Esophagus muscularis mucosa (tissue), 4 donors: ENCODE results near the gene SUFU. TPM values are rescaled to one million over a fixed set of nuclear protein-coding genes. Genes with fewer than 3 reads are reported as not detected.

Experiments
- DNase-seq: peaks from one replicate; pipeline ENCODE4 v3.0.0-alpha.2; 2017; ENCODE audit errors: extremely low spot score
- H3K27ac ChIP-seq, 4 donors: fragments of 200-600 bp; sonication (generic); replicated peaks in 1 of 4; 1 replicate in 3 of 4; 2 replicates in 1 of 4; pipeline ENCODE4 v1.5.1; 2016 to 2019; ENCODE audit warnings: mild to moderate bottlenecking in 1 of 4
- H3K27me3 ChIP-seq, 4 donors: fragments of 200-600 bp; sonication (generic); one replicate each; pipeline versions ENCODE4 v1.5.1 to v1.6.0; 2016 to 2019
- H3K36me3 ChIP-seq, 4 donors: fragments of 200-600 bp; sonication (generic); one replicate each; pipeline ENCODE4 v1.5.1; 2016 to 2019
- H3K4me1 ChIP-seq, 4 donors: fragments of 200-600 bp; sonication (generic); one replicate each; pipeline ENCODE4 v1.5.1; 2016 to 2019
- H3K4me3 ChIP-seq, 4 donors: fragments of 200-600 bp; sonication (generic); 1 replicate in 2 of 4; 2 replicates in 2 of 4; pipeline ENCODE4 v1.5.1; 2016 to 2019; ENCODE audit warnings: mild to moderate bottlenecking in 4 of 4, moderate library complexity in 1 of 4
- H3K9me3 ChIP-seq, 4 donors: fragments of 200-600 bp; sonication (generic); 1 replicate in 3 of 4; 2 replicates in 1 of 4; pipeline ENCODE4 v1.5.1; 2016 to 2019
- EP300 ChIP-seq: sonication (generic); formaldehyde crosslinking; IDR thresholded peaks from one replicate; pipeline ENCODE4 v1.6.1; 2017; ENCODE audit warnings: antibody characterized with exemption
- POLR2A ChIP-seq: fragments of 450-650 bp; IDR thresholded peaks from one replicate; pipeline ENCODE4 v1.6.1; 2017; ENCODE audit warnings: antibody characterized with exemption, moderate library complexity, mild to moderate bottlenecking, low read depth
- POLR2AphosphoS5 ChIP-seq, 2 donors: sonication (generic); formaldehyde crosslinking; IDR thresholded peaks; one replicate each; pipeline ENCODE4 v1.6.1; 2017; ENCODE audit warnings: antibody characterized with exemption in 2 of 2
- WGBS: methylation state at CpG from one replicate; pipeline ENCODE4 v1.1.5; 2018; 5-methylcytosine and 5-hydroxymethylcytosine counted together
- intact Hi-C: fragments of 100-400 bp; cut with DNase I; formaldehyde crosslinking; loops from one replicate; pipeline ENCODE4 v1.15.1; 2023
- total RNA-seq, 4 donors: library from RNA; depleted of rRNA; stranded (reverse); fragments of >200 nt; gene quantifications; one replicate each; pipeline versions ENCODE4 v1.1.0 to v1.2.1, GENCODE V29; 2016
- TF ChIP-seq, protein P1 (sequence below), 3 experiments: fragments of 200-600 bp in 2 of 3; fragments of 450-650 bp in 1 of 3; sonication (generic) in 2 of 3; IDR thresholded peaks; one replicate each; pipeline ENCODE4 v1.5.1; 2017 to 2019; ENCODE audit warnings: antibody characterized with exemption in 3 of 3, mild to moderate bottlenecking in 2 of 3, moderate library complexity in 1 of 3

The SUFU gene
- total RNA-seq, 4 donors from 2014 or later, result 5.0 to 11.7 (median 10.1) TPM

DNA sequence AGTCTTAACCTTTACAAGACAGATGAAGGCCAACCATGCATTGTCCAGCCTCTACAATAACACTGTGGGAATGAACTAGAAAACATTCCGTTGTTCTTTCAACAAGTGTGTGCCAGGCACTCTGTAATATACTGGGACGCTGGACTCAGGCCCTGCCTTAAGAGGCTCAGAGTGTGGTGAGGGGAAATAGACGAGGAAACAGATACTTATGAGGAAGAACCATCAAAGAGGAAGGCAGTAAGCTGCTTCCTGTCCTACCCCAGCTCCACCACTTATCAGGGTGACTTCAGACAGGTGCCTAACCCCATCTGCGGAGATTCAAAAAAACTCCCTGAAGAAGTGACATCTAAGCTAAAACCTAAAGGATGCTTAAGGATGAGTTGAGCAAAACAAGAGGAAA lies 131.6 kb downstream of the SUFU start:
- Histone ChIP-seq H3K4me3 (no peak overlapping the region), H3K4me1 (peaks cover 23 to 44% (median 33%) of the 10 kb centered on the region in 4 donors), H3K27ac (no peak overlapping the region), H3K9me3 (no peaks in the 10 kb centered on the region), H3K27me3 (no peaks in the 10 kb centered on the region), H3K36me3 (peaks cover 0 to 12% (median 7%) of the 10 kb centered on the region in 4 donors)
- intact Hi-C loops, result no loop called here
- no peak for DNase-seq
- TF ChIP-seq, protein P1, sequence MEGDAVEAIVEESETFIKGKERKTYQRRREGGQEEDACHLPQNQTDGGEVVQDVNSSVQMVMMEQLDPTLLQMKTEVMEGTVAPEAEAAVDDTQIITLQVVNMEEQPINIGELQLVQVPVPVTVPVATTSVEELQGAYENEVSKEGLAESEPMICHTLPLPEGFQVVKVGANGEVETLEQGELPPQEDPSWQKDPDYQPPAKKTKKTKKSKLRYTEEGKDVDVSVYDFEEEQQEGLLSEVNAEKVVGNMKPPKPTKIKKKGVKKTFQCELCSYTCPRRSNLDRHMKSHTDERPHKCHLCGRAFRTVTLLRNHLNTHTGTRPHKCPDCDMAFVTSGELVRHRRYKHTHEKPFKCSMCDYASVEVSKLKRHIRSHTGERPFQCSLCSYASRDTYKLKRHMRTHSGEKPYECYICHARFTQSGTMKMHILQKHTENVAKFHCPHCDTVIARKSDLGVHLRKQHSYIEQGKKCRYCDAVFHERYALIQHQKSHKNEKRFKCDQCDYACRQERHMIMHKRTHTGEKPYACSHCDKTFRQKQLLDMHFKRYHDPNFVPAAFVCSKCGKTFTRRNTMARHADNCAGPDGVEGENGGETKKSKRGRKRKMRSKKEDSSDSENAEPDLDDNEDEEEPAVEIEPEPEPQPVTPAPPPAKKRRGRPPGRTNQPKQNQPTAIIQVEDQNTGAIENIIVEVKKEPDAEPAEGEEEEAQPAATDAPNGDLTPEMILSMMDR (IDR thresholded peaks at IDR 0.05), result no peak
- TF ChIP-seq POLR2AphosphoS5 (IDR thresholded peaks at IDR 0.05) (no peak), EP300 (no peak), POLR2A (no peak)
- 62% methylated on average over 4 of the region's 4 CpGs for WGBS

DNA sequence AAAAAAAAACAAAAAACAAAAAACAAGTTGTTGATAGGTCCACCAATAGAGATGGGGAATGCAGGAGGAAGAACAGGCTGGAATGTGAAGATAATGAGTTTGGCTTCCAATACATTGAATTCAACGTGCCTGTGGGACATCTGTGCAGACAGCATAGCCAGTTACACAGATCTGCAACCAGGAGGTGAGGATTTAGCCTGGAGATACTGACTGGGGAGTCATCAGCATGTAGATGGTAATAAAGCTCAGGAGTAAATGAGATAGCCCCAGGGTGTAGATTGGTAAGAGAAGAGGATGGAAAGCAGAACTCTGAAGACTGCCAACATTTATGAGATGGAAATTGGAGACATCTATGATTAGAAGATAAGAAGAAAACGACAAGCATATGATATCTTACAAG lies 135.8 kb downstream of the SUFU start:
- no peak overlapping the region for H3K27ac ChIP-seq
- 38% methylated on average over 2 of the region's 2 CpGs for WGBS
- TF ChIP-seq POLR2AphosphoS5 (IDR thresholded peaks at IDR 0.05), result no peak
- no peak for TF ChIP-seq POLR2A
- no peak for TF ChIP-seq EP300
- TF ChIP-seq, protein P1 (IDR thresholded peaks at IDR 0.05), result no peak
- H3K4me1 ChIP-seq, result peaks cover 5 to 13% (median 9%) of the 10 kb centered on the region in 4 donors
- no peaks in the 10 kb centered on the region for H3K9me3 ChIP-seq
- no peak for DNase-seq
- H3K4me3 ChIP-seq, result no peak overlapping the region
- no peaks in the 10 kb centered on the region for H3K36me3 ChIP-seq
- H3K27me3 ChIP-seq, result no peaks in the 10 kb centered on the region
- intact Hi-C loops, result no loop called here

DNA sequence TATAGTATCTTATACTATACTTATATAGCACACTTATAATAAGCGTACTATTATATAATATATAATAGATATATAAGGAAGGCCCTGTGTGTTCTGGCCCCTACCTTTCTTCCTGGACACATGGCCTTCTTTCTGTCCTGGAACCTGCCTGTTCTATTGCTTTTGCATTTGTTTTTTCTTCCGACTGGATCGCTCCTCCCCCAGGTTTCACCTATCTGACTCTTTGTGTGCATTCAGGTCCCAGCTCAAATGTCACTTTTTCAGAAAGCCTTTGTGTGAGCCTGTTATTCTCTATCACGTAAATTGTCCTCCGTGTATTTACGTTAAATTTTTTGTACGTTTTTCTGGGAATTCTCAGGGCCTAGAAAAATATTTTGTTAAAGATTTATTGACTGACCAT lies 137.6 kb downstream of the SUFU start:
- 27% methylated on average over 7 of the region's 7 CpGs for WGBS
- DNase-seq, result no peak
- Histone ChIP-seq H3K4me3 (peak overlapping the region; percentile 76 to 97 (median 88)), H3K36me3 (no peaks in the 10 kb centered on the region), H3K9me3 (no peaks in the 10 kb centered on the region), H3K4me1 (peaks cover 5 to 19% (median 14%) of the 10 kb centered on the region in 4 donors), H3K27ac (peak overlapping the region; percentile 99 to 100 (median 100)), H3K27me3 (no peaks in the 10 kb centered on the region)
- TF ChIP-seq, protein P1 (IDR thresholded peaks at IDR 0.05), result no peak
- no peak for TF ChIP-seq POLR2A
- no peak for TF ChIP-seq POLR2AphosphoS5 (IDR thresholded peaks at IDR 0.05)
- TF ChIP-seq EP300, result no peak
- intact Hi-C loops, result loop anchor here (5.0 kb wide), 1 partner anchor 139 kb away; the partner anchor contains the start of genes ACTR1A and SUFU

DNA sequence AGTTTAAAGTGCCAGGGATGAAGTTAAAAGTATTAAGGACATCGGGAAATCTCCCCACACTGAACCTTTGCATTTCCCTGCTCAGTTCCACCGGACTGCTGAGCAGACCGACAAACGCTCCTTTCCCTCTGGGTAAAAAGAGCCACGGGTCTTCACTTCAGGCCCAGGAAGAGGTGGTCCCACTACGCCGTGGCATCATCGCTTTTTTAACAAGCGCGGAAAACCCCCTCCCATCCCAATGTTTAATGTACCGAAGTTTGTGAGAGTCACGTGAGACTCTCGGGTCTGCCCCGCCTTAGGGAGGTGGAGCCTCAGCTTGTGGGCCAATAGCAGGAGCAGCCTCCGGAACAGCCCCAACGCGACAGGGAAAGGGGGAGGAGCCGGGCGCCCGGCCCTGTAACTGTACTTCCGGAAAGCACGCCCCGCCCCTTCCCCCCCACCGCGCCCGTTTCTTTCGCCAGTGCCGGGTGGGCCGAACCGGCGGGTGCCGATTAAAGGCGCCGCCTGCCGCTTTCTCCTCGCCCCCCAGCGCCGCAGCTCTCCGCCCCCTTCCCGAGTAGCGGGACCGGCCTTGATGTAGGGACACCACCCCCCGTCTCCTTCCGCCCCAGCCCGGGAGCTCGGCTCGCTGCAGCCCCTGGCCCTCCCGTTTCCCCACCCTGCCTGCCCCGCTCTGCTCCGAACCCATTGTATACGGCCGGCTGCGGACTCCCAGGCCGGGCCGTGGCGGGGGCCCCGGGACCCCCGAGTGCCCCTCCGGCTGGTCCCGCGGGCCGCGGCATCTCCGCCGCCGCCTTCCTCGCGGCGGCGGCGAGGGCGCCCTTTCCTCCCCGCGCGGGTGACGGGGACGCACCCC lies 138.3 kb downstream of the SUFU start:
- Histone ChIP-seq H3K4me1 (peaks cover 10 to 26% (median 21%) of the 10 kb centered on the region in 4 donors), H3K9me3 (no peaks in the 10 kb centered on the region), H3K4me3 (peak overlapping the region; percentile 76 to 97 (median 88)), H3K36me3 (no peaks in the 10 kb centered on the region), H3K27me3 (no peaks in the 10 kb centered on the region), H3K27ac (peak overlapping the region; percentile 99 to 100 (median 100))
- DNase-seq, result peak; percentile 100
- TF ChIP-seq, protein P1 (IDR thresholded peaks at IDR 0.05), result no peak
- TF ChIP-seq POLR2A (peak; percentile 87), EP300 (no peak), POLR2AphosphoS5 (IDR thresholded peaks at IDR 0.05) (peak; percentile 88 to 95)
- intact Hi-C loops, result loop anchor here (5.0 kb wide), 1 partner anchor 140 kb away; the partner anchor contains the start of genes ACTR1A and SUFU
- WGBS, result 0% methylated on average over 13 of the region's 77 CpGs
